GM19395 (cell line): ENCODE data around the gene TDRD6.
"Not testable (repeated sequence)": the region's sequence is repeated elsewhere in the genome, so short reads cannot be mapped to it uniquely, and the experiment has no call there.

Experiments used
- ATAC-seq: cut with Tn5 transposase; IDR thresholded peaks from one replicate; pipeline ENCODE4 v1.9.1; 2021; ENCODE audit warnings: mild to moderate bottlenecking, moderate library complexity; ENCODE audit not compliant: unreplicated experiment

Gene TDRD6

GRCh38 chr6:46743425-46744158 is 55.9 kb downstream of the TDRD6 start:
- no peak for ATAC-seq

- not testable (repeated sequence) for ATAC-seq
Observed at GRCh38 chr6:46744159-46744725, 56.6 kb downstream of the TDRD6 start.

- ATAC-seq: no peak
Observed at GRCh38 chr6:46745973-46746372, 58.3 kb downstream of the TDRD6 start.

- no peak for ATAC-seq
Observed at GRCh38 chr6:46746696-46747095, 59.0 kb downstream of the TDRD6 start, which contains the start of gene ANKRD66. ANKRD66 (plus strand) TSS chr6:46746933; CDS start chr6:46751949, 5,016 bp downstream.

GRCh38 chr6:46748940-46749503 is 61.3 kb downstream of the TDRD6 start:
- ATAC-seq: no peak

GRCh38 chr6:46749731-46750130 is 62.0 kb downstream of the TDRD6 start:
- ATAC-seq: no peak

GRCh38 chr6:46751658-46752057 is 64.0 kb downstream of the TDRD6 start:
- no peak for ATAC-seq
